ENCODE data around the gene CFAP100.

- no peak for TF ChIP-seq CTCF (IDR thresholded peaks at IDR 0.05)
- TF ChIP-seq POLR2A (IDR thresholded peaks at IDR 0.05), result no peak
Measured at GRCh38 chr3:126351771-126352475, 42.8 kb upstream of the CFAP100 start.

Measured in esophagus squamous epithelium (tissue), 4 donors.